ENCODE measurements around the gene TEPSIN.

GRCh38 chr17:81204578-81204977 lies 34.3 kb downstream of the TEPSIN start:
- TF ChIP-seq TEF (CRISPR knock-in tag; IDR thresholded peaks at IDR 0.05) (no peak), ARID2 (CRISPR knock-in tag; IDR thresholded peaks at IDR 0.05; ENCODE audit: borderline replicate concordance) (no peak)
